ENCODE results near the gene RUNX3. TPM values are rescaled to one million over a fixed set of nuclear protein-coding genes. Genes with fewer than 3 reads are reported as not detected.

The RUNX3 gene
- total and polyA plus RNA-seq, 8 donors = 0.98 to 8.7 (median 1.5) TPM

DNA sequence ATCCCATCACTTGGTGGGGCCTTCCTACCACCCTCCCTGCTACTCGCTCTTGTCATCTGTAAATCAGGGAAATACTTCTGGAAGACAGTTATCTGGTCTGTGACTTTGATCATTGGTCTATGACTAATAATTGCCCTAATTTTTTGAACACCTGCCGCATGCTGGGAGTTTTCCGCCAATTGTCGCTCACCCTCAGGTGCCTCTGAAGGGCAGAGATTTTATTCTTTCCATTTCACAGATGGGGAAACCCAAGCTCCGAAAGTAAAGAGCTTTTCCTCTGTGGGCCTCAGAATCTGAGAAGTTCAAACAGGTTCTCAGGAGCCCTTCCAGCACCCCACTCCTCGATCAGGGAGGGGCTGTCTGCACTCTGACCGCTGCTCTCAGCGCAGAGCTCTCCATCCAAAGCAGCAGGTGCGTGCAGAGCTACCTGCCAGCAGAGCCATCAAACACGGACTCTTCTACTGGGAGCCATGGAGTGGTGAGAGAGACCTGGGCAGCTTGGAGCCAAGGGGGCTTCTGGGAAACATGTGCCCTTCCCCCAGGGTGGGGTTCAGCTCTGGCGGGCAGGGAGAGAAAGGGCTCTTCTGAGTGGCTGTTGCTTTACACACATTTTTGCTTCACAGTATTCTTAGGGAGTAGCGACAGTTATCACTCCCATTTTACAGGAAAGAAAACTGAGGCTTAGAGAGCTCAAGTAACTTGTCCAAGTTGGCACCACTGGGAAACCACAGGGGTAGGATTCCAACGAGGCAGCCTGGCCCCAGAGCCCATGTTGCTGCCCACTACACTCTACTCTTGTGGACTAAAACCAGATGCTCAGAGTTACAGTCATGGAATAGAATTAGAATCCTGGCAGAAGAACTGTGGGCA is 5.8 kb upstream of the RUNX3 start:
- Histone ChIP-seq H3K36me3 (no peaks in the 10 kb centered on the region), H3K9me3 (no peaks in the 10 kb centered on the region), H3K4me1 (peaks cover 5 to 19% of the 10 kb centered on the region in 2 donors), H3K27me3 (peaks cover 40 to 56% of the 10 kb centered on the region in 2 donors), H3K27ac (no peak overlapping the region), H3K4me3 (no peak overlapping the region)
- no peak for ATAC-seq
- no peak for DNase-seq
- no peak for TF ChIP-seq CTCF (IDR thresholded peaks at IDR 0.05)
- intact Hi-C loops (cut with DNase I) = loop anchor here in 1 of 2 donors (10.0 kb wide), 2 partner anchors 99 to 169 kb away; no protein-coding TSS in a partner anchor

DNA sequence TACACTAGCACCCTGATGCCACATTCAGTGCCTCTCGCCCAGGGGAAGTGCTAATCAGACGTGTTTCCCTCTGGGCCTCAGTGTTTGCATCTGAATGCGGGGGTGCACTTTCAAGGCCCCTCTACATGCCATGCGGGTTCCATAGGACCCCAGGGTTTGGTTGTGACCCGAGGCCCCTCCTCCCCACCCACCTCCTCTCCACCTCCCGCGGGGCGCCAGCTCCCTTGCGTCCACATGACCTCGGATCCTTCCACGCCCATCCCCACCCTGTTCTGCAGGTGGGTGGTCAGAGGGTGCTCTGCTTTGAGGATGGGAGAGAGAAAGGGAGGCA is 5.1 kb upstream of the RUNX3 start:
- no peak overlapping the region for H3K4me3 ChIP-seq
- peaks cover 47 to 63% of the 10 kb centered on the region in 2 donors for H3K27me3 ChIP-seq
- H3K4me1 ChIP-seq = peaks cover 5 to 26% of the 10 kb centered on the region in 2 donors
- no peaks in the 10 kb centered on the region for H3K9me3 ChIP-seq
- DNase-seq (peak in 1 of 4 donors; percentile 71), ATAC-seq (no peak)
- no peaks in the 10 kb centered on the region for H3K36me3 ChIP-seq
- no peak overlapping the region for H3K27ac ChIP-seq
- TF ChIP-seq CTCF (IDR thresholded peaks at IDR 0.05) = no peak
- intact Hi-C loops (cut with DNase I) = loop anchor here in 1 of 2 donors (10.0 kb wide), 2 partner anchors 100 to 170 kb away; no protein-coding TSS in a partner anchor

DNA sequence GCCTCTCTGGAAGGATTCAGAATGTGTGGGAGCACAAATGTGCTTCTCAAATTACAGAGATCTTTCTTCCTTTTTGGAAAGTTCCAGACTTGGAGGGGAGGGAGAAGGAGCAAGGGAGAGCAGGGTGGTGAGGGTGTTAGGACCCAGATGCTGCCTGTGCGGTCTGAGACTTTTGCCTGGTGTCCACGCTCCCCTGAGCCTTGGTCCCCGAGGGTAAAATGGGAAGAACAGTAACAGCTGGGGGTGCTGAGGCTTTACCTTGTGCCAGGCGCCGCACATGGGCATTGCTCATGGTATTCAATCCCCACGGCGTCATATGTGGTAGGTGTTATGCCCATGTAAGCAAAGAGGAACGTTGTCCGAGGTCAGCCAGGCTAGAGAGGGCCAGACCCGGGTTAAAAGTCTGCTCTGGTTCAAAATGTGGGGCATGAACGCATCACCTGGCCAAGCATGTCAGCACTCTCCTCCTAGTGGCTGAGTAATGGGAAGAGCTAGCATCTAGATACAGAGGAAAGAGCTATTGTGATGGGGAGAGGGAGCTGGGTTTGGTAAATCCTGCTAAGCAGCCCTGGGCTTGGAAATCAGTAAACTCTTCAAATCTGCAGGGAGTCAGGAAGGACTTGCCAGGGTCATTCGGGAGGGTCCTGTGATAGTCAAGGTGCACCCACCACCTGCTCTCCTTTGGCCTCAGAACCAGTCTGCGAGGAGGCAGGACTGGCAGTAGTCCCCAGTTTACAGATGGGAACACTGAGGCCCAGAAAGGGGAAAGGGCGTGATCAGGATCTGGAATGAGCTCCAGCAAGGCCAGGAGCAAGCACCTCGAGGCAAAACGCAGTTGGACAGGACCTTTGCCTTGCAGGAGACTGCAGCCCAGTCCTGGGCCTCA is 4.5 kb upstream of the RUNX3 start:
- Histone ChIP-seq H3K27ac (no peak overlapping the region), H3K4me3 (no peak overlapping the region), H3K27me3 (peaks cover 50 to 68% of the 10 kb centered on the region in 2 donors), H3K9me3 (no peaks in the 10 kb centered on the region), H3K36me3 (no peaks in the 10 kb centered on the region), H3K4me1 (peaks cover 5 to 29% of the 10 kb centered on the region in 2 donors)
- TF ChIP-seq CTCF (IDR thresholded peaks at IDR 0.05) = no peak
- no peak for ATAC-seq
- intact Hi-C loops (cut with DNase I) = loop anchor here in 1 of 2 donors (10.0 kb wide), 2 partner anchors 100 to 170 kb away; no protein-coding TSS in a partner anchor
- no peak for DNase-seq

DNA sequence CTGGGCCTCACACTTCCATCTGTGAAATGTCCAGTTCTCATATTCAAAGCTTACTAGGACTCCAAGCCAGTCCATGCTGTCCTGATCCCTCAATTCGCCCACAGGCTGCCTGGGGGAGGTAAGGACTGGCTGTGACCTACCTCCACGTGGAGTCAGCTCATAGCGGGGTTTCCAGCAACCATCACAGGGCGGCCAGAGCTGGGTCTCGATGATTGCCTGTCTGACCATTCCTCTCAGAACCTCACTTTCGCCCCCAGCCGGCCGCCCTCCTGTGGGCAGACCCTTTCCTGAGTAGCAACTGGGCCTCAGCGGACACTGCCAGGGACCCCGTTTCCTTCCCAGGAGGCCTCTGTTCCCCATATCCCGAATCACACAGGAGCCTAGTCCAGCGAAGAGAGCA is 3.4 kb upstream of the RUNX3 start:
- Histone ChIP-seq H3K9me3 (no peaks in the 10 kb centered on the region), H3K4me3 (no peak overlapping the region), H3K27ac (no peak overlapping the region), H3K4me1 (peaks cover 5 to 40% of the 10 kb centered on the region in 2 donors), H3K36me3 (no peaks in the 10 kb centered on the region), H3K27me3 (peaks cover 61 to 79% of the 10 kb centered on the region in 2 donors)
- DNase-seq (peak in 1 of 4 donors; percentile 71), ATAC-seq (no peak)
- no peak for TF ChIP-seq CTCF (IDR thresholded peaks at IDR 0.05)
- intact Hi-C loops (cut with DNase I) = loop anchor here in 1 of 2 donors (10.0 kb wide), 2 partner anchors 101 to 171 kb away; no protein-coding TSS in a partner anchor
